ENCODE results near the gene SETD5.

- TF ChIP-seq CTCF (IDR thresholded peaks at IDR 0.05) (no peak), POLR2A (IDR thresholded peaks at IDR 0.05) (no peak)
Measured at GRCh38 chr3:9351709-9352126, 45.7 kb upstream of the SETD5 start.
